ENCODE measurements around the gene SLC6A18. TPM values are rescaled to one million over a fixed set of nuclear protein-coding genes. Genes with fewer than 3 reads are reported as not detected.
A peak's percentile ranks its signal among the peaks of the same experiment; 100 is the strongest.

SLC6A18 gene
- total and polyA plus RNA-seq, 9 of the 15 experiments (the other 6 are each of a cell fraction or from before 2014, with no cell fraction given), result not detected

- TF ChIP-seq GATAD2B (IDR thresholded peaks at IDR 0.05; ENCODE audit: borderline replicate concordance) (no peak), XRCC5 (IDR thresholded peaks at IDR 0.05; ENCODE audit: low read depth, low read length) (no peak), U2AF1 (optimal IDR thresholded peaks at IDR 0.05; ENCODE audit: low read depth, low read length) (no peak), MAFK (IDR thresholded peaks at IDR 0.05; ENCODE audit: low read length) (peak; percentile 72), ZFP30 (CRISPR knock-in tag; IDR thresholded peaks at IDR 0.05; ENCODE audit: borderline replicate concordance) (0 out of 2 replicates have a peak, but pooled peaks have one; percentile 14), TRIM25 (IDR thresholded peaks at IDR 0.05; ENCODE audit: borderline replicate concordance) (peak; percentile 99), SUPT5H (IDR thresholded peaks at IDR 0.05) (peak; percentile 55), ZFPM2 (CRISPR knock-in tag; IDR thresholded peaks at IDR 0.05) (no peak), ZBTB9 (CRISPR knock-in tag; IDR thresholded peaks at IDR 0.05) (no peak; the same call in 1 of the 2 replicates), HDAC6 (IDR thresholded peaks at IDR 0.05; ENCODE audit: low read depth, low read length) (no peak), POLR2A (conservative IDR thresholded peaks at IDR 0.05) (0 out of 2 replicates have a peak, but pooled peaks have one; percentile 30), RAD51 (IDR thresholded peaks at IDR 0.05; ENCODE audit: borderline replicate concordance, low read depth) (peak; percentile 38; the same call in 1 of the 2 replicates), SMC3 (conservative IDR thresholded peaks at IDR 0.05; ENCODE audit: insufficient read depth, low read depth, low read length) (no peak), ZNF79 (CRISPR knock-in tag; IDR thresholded peaks at IDR 0.05; ENCODE audit: low read depth) (peak; percentile 43; the same call in 1 of the 2 replicates), ZNF785 (CRISPR knock-in tag; IDR thresholded peaks at IDR 0.05) (no peak), PHF21A (IDR thresholded peaks at IDR 0.05; ENCODE audit: borderline replicate concordance, low read depth) (peak; percentile 1; the same call in 1 of the 2 replicates), ZBTB34 (CRISPR knock-in tag; IDR thresholded peaks at IDR 0.05) (no peak), HNRNPUL1 (IDR thresholded peaks at IDR 0.05; ENCODE audit: low read length) (no peak), TSC22D4 (tag; IDR thresholded peaks at IDR 0.05) (no peak), THRA (IDR thresholded peaks at IDR 0.05) (no peak), NR1H2 (CRISPR knock-in tag; IDR thresholded peaks at IDR 0.05) (no peak)
Observed at GRCh38 chr5:1199649-1200494, 25.3 kb upstream of the SLC6A18 start (continued).

Measured in K562 (cell line).